Non-pigmented ciliary epithelial cell (primary cell): Measurements from ENCODE around the gene MRPL4.

ENCODE experiments used
- DNase-seq: peaks from one replicate; pipeline ENCODE4 v3.0.0-alpha.2; 2010; ENCODE audit warnings: low read depth

The MRPL4 gene

GRCh38 chr19:10251792-10252694 lies at the start of gene MRPL4:
MRPL4 (plus strand) TSS chr19:10252214; CDS start chr19:10252254, 40 bp downstream.
- DNase-seq: peak; percentile 95

GRCh38 chr19:10203686-10204085 lies 48.3 kb upstream of the MRPL4 start:
- DNase-seq: no peak

GRCh38 chr19:10205636-10206035 lies 46.4 kb upstream of the MRPL4 start:
- no peak for DNase-seq

- DNase-seq: no peak
Observed at GRCh38 chr19:10206226-10206885, 45.7 kb upstream of the MRPL4 start.

GRCh38 chr19:10207026-10207425 lies 45.0 kb upstream of the MRPL4 start:
- DNase-seq: no peak

- no peak for DNase-seq
Observed at GRCh38 chr19:10209315-10209714, 42.7 kb upstream of the MRPL4 start.

GRCh38 chr19:10211061-10211460 lies 41.0 kb upstream of the MRPL4 start:
- no peak for DNase-seq

GRCh38 chr19:10211691-10212090 lies 40.3 kb upstream of the MRPL4 start:
- no peak for DNase-seq

- DNase-seq: no peak
Observed at GRCh38 chr19:10214784-10215183, 37.2 kb upstream of the MRPL4 start.

GRCh38 chr19:10217085-10217484 lies 34.9 kb upstream of the MRPL4 start:
- no peak for DNase-seq

- DNase-seq: no peak
Observed at GRCh38 chr19:10219678-10220077, 32.3 kb upstream of the MRPL4 start.

- DNase-seq: no peak
Observed at GRCh38 chr19:10220695-10221094, 31.3 kb upstream of the MRPL4 start.

GRCh38 chr19:10222201-10222890 lies 29.7 kb upstream of the MRPL4 start:
- no peak for DNase-seq

- no peak for DNase-seq
Observed at GRCh38 chr19:10223488-10224213, 28.4 kb upstream of the MRPL4 start.

- DNase-seq: no peak
Observed at GRCh38 chr19:10224337-10224736, 27.7 kb upstream of the MRPL4 start.

GRCh38 chr19:10226021-10226375 lies 26.0 kb upstream of the MRPL4 start:
- DNase-seq: no peak

- DNase-seq: no peak
Observed at GRCh38 chr19:10226376-10227025, 25.5 kb upstream of the MRPL4 start.

GRCh38 chr19:10227026-10227971 lies 24.7 kb upstream of the MRPL4 start:
- no peak for DNase-seq

- no peak for DNase-seq
Observed at GRCh38 chr19:10228393-10228792, 23.6 kb upstream of the MRPL4 start.

GRCh38 chr19:10228920-10229319 lies 23.1 kb upstream of the MRPL4 start:
- DNase-seq: no peak
